HG03064 (cell line): Measurements from ENCODE around the gene PUM2.
"Not testable (repeated sequence)": the region's sequence is repeated elsewhere in the genome, so short reads cannot be mapped to it uniquely, and the experiment has no call there.

Experiments used
- ATAC-seq: cut with Tn5 transposase; IDR thresholded peaks from one replicate; pipeline ENCODE4 v1.9.1; 2021; ENCODE audit warnings: low read depth; ENCODE audit not compliant: unreplicated experiment

The PUM2 gene

GRCh38 chr2:20370191-20370590 is 19.5 kb upstream of the PUM2 start:
- no peak for ATAC-seq

- no peak for ATAC-seq
Measured at GRCh38 chr2:20369366-20369765, 18.7 kb upstream of the PUM2 start.

DNA sequence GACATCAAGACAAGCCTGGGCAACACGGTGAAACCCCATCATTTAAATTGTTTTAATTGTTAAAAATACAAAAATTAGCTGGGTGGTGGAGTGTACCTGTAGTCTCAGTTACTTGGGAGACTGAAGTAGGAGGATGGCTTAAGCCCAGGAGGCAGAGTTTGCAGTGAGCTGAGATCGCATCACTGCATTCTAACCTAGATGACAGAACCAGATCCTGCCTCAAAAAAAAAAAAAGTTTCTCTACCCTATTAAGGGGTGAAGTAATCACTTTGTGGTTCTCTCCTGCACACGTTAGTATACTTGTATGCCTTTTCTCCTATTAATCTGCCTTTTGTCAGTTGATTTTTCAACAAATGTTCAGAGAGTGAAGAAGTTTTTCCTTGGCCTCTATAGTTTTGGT is 18.1 kb upstream of the PUM2 start:
- no peak for ATAC-seq

- ATAC-seq: not testable (repeated sequence)
Measured at GRCh38 chr2:20367929-20368328, 17.3 kb upstream of the PUM2 start.

DNA sequence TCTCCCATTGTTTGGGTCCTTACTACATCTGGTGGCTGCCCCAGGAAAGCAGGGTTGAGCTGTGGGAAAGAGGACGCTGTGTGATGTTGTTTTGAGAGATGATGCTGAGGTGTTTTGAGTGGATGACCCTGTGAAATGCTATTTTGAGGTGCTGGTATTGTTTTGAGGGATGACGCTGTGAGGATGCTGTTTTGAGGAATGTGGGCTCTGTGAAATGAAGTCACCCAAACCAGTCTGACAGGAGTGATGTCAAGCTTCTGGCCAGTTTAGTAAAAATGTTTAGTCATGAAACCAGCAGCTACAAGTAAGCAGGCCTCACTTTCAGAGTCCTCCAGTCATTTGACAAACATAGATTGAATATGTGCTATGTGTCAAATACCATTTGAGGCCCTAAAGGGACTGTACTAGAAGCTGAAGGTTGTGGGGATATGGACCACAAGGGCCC is 16.1 kb upstream of the PUM2 start:
- no peak for ATAC-seq

DNA sequence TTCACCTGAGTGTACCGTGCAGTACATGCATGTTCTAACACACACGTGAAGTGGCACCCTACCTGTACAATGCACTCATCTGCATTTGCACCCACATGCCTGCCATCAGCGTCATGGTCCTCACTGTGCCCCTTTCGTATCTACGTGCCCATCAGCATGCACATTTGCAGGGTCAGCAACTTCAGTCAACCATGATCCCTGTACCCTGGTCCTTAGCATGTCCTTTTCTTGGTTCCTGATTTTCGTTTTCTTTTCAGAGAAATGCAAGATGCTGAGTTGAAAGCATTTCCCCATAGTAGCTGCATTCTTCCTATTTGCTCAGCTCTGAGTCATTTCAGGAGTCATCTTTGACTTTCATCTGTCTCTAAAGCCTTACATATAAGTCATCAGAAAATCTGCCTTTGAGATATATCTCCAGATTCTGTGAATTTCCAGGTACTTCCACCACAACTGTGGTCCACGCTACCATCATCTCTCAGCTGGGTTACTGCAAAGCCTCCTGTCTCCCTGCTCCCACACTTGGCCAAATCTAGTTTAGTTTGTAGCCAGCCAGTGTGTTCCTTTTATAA is 14.7 kb upstream of the PUM2 start:
- ATAC-seq: peak; percentile 90

DNA sequence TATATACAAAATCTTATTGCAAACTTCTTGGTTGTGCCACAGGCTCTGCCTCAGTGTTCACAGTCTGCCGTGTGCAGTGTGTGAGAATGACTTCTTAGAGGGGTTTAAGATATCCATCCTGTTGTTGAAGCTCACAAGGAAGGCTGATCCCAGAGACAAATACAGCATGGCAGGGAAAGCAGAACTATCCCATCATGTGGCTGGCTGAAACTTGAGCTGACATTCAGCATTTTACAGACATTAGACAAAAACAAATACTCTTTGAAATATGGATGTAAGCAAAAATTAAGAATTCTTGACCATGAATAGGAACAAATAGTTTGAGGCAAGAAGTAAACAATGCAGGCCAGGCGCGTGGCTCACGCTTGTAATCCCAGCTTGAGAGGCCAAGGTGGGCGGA is 12.9 kb upstream of the PUM2 start:
- no peak for ATAC-seq

DNA sequence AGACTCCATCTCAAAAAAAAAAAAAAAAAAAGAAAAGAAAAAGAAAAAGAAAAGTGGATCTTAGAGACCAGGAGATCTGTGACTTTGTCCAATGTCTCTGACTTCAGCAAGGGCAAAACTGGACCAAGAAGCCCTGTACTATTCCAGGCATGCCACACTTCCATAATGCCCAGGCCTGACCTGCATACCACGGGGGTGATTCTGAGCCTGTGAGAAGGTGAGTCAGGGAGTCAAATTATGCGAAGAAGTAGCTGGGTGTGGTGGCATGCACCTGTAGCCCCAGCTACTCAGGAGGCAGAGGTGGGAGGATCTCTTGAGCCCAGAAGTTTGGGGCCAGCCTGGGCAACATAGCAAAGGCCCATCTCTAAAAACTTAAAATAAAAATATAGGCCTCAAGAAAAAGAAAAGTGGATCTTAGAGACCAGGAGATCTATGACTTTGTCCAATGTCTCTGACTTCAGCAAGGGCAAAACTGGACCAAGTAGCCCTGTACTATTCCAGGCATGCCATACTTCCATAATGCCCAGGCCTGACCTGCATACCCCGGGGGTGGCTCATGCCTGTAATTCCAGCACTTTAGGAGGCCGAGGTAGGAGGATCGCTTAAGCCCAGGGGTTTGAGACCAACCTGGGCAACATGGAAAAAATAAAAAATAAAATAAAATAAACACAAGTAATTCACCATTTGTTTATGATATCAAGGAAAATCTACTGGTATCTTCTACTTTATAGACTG is 12.2 kb upstream of the PUM2 start:
- no peak for ATAC-seq

- ATAC-seq: no peak
Measured at GRCh38 chr2:20361893-20362292, 11.2 kb upstream of the PUM2 start.

DNA sequence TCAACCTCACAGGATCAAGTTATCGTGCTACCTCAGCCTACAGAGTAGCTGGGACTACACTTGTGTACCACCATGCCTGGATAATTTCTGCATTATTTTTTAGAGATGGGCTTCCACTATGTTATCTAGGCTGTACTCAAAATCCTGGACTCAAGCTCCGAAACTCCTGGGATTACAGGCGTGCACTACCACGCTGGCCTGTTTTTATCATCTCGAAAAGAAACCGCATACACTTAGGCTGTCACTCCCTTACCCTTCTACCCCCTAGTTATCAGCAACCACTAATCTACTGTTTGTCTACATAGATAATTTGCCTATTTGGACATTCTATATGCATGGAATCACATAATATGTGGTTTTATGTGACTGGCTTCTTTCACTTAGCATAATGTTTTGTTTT is 8.5 kb upstream of the PUM2 start:
- ATAC-seq: no peak

DNA sequence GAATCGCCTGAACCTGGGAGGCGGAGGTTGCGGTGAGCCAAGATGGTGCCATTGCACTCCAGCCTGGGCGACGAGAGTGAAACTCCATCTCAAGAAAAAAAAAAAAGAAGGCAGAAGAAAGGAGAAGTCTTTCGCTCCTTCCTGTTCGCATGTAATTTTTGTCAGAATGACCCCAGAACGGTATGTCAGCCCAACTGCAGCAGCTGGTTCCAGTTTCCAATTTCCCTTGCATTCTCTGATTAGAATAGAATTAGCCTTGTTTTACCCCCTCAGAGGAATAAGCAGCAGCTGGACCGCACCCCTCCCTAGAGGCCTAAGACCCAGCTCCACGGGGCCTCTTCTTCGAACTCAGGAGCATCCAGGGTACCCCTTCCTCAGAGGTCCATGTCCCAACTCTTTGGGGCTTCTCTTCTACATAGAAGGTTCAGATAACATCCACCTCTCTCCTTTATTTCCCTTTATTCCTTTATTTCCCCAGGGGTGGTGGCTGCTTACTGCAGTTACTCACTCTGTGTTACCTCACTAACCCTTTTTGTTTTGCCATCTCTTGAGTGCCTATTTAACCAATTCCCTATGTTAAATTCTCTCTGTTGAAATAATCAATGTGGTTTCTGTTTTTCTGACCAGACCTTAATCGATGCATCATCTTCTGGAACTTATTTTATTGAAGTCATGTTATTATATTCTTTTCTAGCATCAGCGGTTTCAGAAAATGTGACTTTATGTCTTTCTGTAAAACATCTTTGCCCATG is 7.2 kb upstream of the PUM2 start:
- no peak for ATAC-seq

DNA sequence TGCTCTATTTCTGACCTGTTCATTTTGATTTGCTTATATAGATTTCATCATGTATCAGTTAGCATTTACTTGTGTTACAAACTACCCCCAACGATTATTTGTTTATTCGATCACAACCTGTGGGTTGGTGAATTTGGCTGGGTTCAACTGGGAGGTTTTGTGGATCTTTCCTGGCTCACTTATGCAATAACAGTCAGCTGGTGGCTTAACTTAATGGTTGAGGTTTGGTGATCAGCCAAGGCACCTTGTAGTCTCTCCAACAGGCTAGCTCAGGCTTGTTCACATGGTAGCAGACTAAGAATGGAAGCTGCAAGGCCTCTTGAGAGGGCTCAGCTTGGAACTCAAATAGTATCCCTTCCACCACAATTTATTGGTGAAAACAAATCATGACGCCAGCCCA is 5.4 kb upstream of the PUM2 start:
- no peak for ATAC-seq

- no peak for ATAC-seq
Measured at GRCh38 chr2:20355131-20355530, 4.5 kb upstream of the PUM2 start.

GRCh38 chr2:20353241-20353992 is 2.8 kb upstream of the PUM2 start:
- no peak for ATAC-seq

- no peak for ATAC-seq
Measured at GRCh38 chr2:20352581-20353216, 2.1 kb upstream of the PUM2 start.

- ATAC-seq: no peak
Measured at GRCh38 chr2:20352230-20352578, 1.6 kb upstream of the PUM2 start.

- no peak for ATAC-seq
Measured at GRCh38 chr2:20351555-20352229, 1.0 kb upstream of the PUM2 start.

DNA sequence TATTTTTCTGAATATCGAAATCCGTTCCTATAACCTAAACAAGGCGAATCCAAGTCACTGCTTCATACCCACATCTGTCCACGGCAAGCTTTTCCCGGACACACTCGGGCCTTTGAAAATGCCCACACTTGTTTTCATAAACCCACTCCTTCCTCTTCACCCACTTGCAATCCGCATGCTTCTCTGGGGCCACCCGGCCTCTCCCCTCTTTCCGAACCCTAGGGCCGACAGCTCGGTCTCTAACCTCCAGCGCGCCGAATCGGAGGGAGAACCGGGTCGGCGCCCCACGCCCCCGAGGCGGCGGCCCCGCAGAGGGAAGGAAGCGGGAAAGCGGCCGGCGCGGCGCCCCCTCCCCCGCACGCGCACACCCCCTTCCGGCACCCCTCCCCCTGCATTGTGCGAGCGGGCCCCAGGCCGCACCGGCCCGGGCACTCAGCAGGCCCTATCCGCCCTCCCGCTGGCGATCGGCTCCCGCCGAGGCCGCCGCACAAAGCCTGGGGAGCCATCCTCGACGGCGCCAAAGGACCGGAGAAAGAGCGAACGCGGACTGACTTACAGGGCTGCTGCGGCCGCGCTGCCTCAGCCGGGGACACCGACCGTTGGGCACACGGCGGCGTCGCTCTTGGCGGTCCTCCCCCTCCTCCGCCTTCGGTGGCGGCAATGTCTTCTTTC is 467 bp downstream of the PUM2 start:
- ATAC-seq: peak; percentile 30

DNA sequence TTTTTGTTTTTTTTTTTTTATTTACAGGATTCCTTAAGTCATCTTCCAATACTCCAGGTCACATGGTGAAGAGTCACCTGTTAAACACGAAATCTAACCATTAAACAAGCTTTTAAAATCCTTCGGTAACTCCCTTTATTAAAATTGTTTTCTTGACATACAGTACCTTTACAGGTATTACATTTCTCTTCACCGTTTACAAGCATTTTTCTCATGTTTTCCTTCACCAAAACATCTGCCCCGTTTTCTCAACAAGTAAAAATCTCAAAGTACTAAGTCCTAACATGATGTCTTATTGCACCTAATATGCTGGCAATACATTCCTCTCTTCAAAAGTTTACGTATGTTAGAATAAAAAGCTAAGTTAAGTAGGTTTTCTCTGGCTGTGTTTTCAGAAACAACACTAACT is 1.1 kb downstream of the PUM2 start:
- no peak for ATAC-seq

DNA sequence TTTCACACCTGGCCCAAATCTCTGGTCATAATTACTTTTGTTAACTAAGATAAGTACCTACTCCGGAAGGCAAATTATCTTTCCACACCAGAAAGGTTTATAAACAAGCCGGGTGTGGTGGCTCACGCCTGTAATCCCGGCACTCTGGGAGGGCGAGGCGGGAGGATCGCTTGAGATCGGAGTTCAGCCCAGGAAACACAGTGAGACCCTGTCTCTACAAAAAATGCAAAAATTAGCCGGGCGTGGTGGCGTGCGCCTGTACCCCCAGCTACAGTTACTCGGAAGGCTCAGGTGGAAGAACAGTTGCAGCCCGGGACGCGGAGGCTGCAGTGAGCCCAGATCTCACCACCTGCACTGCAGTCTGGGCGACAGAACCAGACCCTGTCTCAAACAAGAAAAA is 2.1 kb downstream of the PUM2 start:
- no peak for ATAC-seq
